Astrocyte (in vitro differentiated cells and primary cell): ENCODE measurements around the gene CEBPG. TPM values are rescaled to one million over a fixed set of nuclear protein-coding genes. Genes with fewer than 3 reads are reported as not detected.

Experiments
- DNase-seq: peaks from one replicate; pipeline ENCODE4 v3.0.0-alpha.2; 2010; ENCODE audit warnings: low read depth
- FAIRE-seq: peaks from 2 replicates; lab custom pipeline; 2011; peaks lifted over from hg19 to GRCh38; lab: Jason Lieb, UNC
- H2AFZ ChIP-seq: 2 replicates; pipeline ENCODE4 v1.6.0; 2012; ENCODE audit warnings: low read depth, low read length, inconsistent platforms
- H3K27ac ChIP-seq: 2 replicates; pipeline ENCODE4 v1.5.1; 2011; ENCODE audit warnings: low read depth, low read length, inconsistent platforms
- H3K27me3 ChIP-seq: 2 replicates; pipeline ENCODE4 v1.6.0; 2011; ENCODE audit warnings: low read length, inconsistent platforms; ENCODE audit not compliant: insufficient read depth
- H3K36me3 ChIP-seq: 2 replicates; pipeline ENCODE4 v1.5.1; 2011; ENCODE audit warnings: low read length, inconsistent platforms; ENCODE audit not compliant: insufficient read depth
- H3K4me1 ChIP-seq: 2 replicates; pipeline ENCODE4 v1.5.1; 2011; ENCODE audit warnings: low read length, inconsistent platforms; ENCODE audit not compliant: insufficient read depth
- H3K4me2 ChIP-seq: 2 replicates; pipeline ENCODE4 v1.6.0; 2012; ENCODE audit warnings: low read length, inconsistent platforms
- H3K4me3 ChIP-seq: 2 replicates; pipeline ENCODE4 v1.5.1; 2011; ENCODE audit warnings: low read depth, mild to moderate bottlenecking, low read length, inconsistent platforms; ENCODE audit not compliant: insufficient read depth
- H3K79me2 ChIP-seq: 2 replicates; pipeline ENCODE4 v1.6.0; 2012; ENCODE audit warnings: mild to moderate bottlenecking, low read length, inconsistent platforms; ENCODE audit not compliant: insufficient read depth
- H3K9ac ChIP-seq: 2 replicates; pipeline ENCODE4 v1.6.0; 2012; ENCODE audit warnings: mild to moderate bottlenecking, low read length, inconsistent platforms
- H3K9me3 ChIP-seq: 2 replicates; pipeline ENCODE4 v1.5.1; 2012; ENCODE audit warnings: low read depth, mild to moderate bottlenecking, low read length, inconsistent platforms; ENCODE audit not compliant: insufficient read depth
- H4K20me1 ChIP-seq: 2 replicates; pipeline ENCODE4 v1.6.0; 2012; ENCODE audit warnings: low read length, inconsistent platforms; ENCODE audit not compliant: insufficient read depth
- H3K27ac Mint-ChIP-seq: one replicate; pipeline ENCODE4 v1.8.0; 2021; ENCODE audit warnings: mild to moderate bottlenecking, mixed read lengths; ENCODE audit not compliant: unreplicated experiment
- H3K27me3 Mint-ChIP-seq: one replicate; pipeline ENCODE4 v1.8.0; 2021; ENCODE audit warnings: low read depth, mixed read lengths; ENCODE audit not compliant: unreplicated experiment
- H3K36me3 Mint-ChIP-seq: one replicate; pipeline ENCODE4 v1.8.0; 2021; ENCODE audit warnings: low read depth, mixed read lengths; ENCODE audit not compliant: unreplicated experiment
- H3K4me1 Mint-ChIP-seq: one replicate; pipeline ENCODE4 v1.8.0; 2021; ENCODE audit warnings: low read depth, mixed read lengths; ENCODE audit not compliant: unreplicated experiment
- H3K4me3 Mint-ChIP-seq: one replicate; pipeline ENCODE4 v1.8.0; 2021; ENCODE audit warnings: mild to moderate bottlenecking, moderate library complexity, mixed read lengths; ENCODE audit not compliant: unreplicated experiment
- H3K9me3 Mint-ChIP-seq: one replicate; pipeline ENCODE4 v1.8.0; 2021; ENCODE audit warnings: mild to moderate bottlenecking, mixed read lengths; ENCODE audit not compliant: unreplicated experiment
- EZH2 ChIP-seq: IDR thresholded peaks from 2 replicates; pipeline ENCODE4 v1.6.1; 2012; ENCODE audit warnings: mild to moderate bottlenecking, low read length, inconsistent platforms; ENCODE audit not compliant: insufficient read depth
- total RNA-seq: library from RNA; stranded (reverse); gene quantifications from 2 replicates; pipeline ENCODE4 v1.2.1, GENCODE V29; 2021
- TF ChIP-seq, protein P1 (sequence below): IDR thresholded peaks from 2 replicates; pipeline ENCODE4 v1.5.1; 2011; ENCODE audit warnings: low read depth, mild to moderate bottlenecking, inconsistent platforms, low read length, moderate library complexity; ENCODE audit not compliant: insufficient read depth

Gene CEBPG
- total RNA-seq, 1 donor from 2014 or later: 31.7 TPM

DNA sequence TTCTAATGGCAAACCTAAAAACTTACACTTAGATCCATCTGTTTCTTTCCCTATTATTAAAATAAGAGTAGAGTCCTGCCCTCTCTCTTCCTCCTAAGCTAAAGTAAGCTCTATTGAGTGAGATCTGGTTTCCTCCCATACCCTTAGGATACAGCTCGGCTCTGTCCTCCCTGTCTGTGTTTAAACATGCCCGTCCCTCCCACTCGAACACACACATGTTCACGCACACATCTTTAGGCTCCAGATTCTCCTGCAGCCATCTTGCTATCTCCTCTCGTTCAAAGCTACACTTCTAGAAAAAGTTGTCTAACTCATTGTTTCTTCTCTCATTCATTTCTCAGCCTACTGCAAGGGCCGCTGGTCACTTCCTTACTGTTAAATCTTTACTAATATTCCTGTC, 15.1 kb upstream of the CEBPG start:
- no peak overlapping the region for H3K27ac ChIP-seq
- no peak for TF ChIP-seq EZH2
- TF ChIP-seq, protein P1, sequence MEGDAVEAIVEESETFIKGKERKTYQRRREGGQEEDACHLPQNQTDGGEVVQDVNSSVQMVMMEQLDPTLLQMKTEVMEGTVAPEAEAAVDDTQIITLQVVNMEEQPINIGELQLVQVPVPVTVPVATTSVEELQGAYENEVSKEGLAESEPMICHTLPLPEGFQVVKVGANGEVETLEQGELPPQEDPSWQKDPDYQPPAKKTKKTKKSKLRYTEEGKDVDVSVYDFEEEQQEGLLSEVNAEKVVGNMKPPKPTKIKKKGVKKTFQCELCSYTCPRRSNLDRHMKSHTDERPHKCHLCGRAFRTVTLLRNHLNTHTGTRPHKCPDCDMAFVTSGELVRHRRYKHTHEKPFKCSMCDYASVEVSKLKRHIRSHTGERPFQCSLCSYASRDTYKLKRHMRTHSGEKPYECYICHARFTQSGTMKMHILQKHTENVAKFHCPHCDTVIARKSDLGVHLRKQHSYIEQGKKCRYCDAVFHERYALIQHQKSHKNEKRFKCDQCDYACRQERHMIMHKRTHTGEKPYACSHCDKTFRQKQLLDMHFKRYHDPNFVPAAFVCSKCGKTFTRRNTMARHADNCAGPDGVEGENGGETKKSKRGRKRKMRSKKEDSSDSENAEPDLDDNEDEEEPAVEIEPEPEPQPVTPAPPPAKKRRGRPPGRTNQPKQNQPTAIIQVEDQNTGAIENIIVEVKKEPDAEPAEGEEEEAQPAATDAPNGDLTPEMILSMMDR: no peak
- no peak for FAIRE-seq

DNA sequence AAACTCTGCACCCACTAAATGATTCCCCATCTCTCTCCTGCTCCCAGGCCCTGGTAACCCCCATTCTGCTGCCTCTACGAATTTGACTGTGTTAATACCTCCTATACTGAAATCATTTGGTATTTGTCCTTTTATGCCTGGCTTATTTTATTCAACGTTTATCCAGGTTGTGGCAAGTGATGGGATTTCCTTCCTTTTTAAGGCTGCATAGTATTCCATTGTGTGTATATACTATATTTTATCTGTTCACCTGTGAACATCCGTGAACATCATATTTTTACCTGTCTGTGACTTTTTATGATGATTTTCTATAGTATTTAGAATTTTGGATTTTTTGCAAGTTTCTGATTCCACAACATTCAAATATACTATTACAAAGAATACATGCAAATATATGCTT, 13.9 kb upstream of the CEBPG start:
- H3K27me3 Mint-ChIP-seq: peaks cover 46% of the 10 kb centered on the region

More for the DNA sequence above, 15.1 kb upstream of the CEBPG start:
- H3K9ac ChIP-seq: no peak overlapping the region
- H4K20me1 ChIP-seq: no peaks in the 10 kb centered on the region
- Mint-ChIP-seq H3K9me3 (peaks cover 14% of the 10 kb centered on the region), H3K4me3 (no peak overlapping the region), H3K27me3 (peaks cover 34% of the 10 kb centered on the region), H3K4me1 (no peaks in the 10 kb centered on the region), H3K27ac (no peak overlapping the region), H3K36me3 (no peaks in the 10 kb centered on the region)
- no peaks in the 10 kb centered on the region for H3K4me1 ChIP-seq
- DNase-seq: no peak
- no peak overlapping the region for H3K4me3 ChIP-seq
- H3K4me2 ChIP-seq: no peak overlapping the region
- no peaks in the 10 kb centered on the region for H3K79me2 ChIP-seq
- no peaks in the 10 kb centered on the region for H3K9me3 ChIP-seq
- no peak overlapping the region for H2AFZ ChIP-seq
- H3K36me3 ChIP-seq: no peaks in the 10 kb centered on the region
- H3K27me3 ChIP-seq: peaks cover 3% of the 10 kb centered on the region

More for the DNA sequence above, 13.9 kb upstream of the CEBPG start:
- TF ChIP-seq, protein P1: no peak
- TF ChIP-seq EZH2: no peak
- Mint-ChIP-seq H3K36me3 (no peaks in the 10 kb centered on the region), H3K27ac (no peak overlapping the region), H3K9me3 (peaks cover 14% of the 10 kb centered on the region), H3K4me3 (no peak overlapping the region), H3K4me1 (no peaks in the 10 kb centered on the region)
- no peak overlapping the region for H3K9ac ChIP-seq
- H3K4me2 ChIP-seq: no peak overlapping the region
- no peak for DNase-seq
- peaks cover 3% of the 10 kb centered on the region for H3K27me3 ChIP-seq
- no peaks in the 10 kb centered on the region for H3K79me2 ChIP-seq
- H3K4me1 ChIP-seq: no peaks in the 10 kb centered on the region
- H2AFZ ChIP-seq: no peak overlapping the region
- H3K27ac ChIP-seq: no peak overlapping the region
- no peaks in the 10 kb centered on the region for H3K9me3 ChIP-seq
- no peaks in the 10 kb centered on the region for H3K36me3 ChIP-seq
- FAIRE-seq: no peak
- H3K4me3 ChIP-seq: no peak overlapping the region
- no peaks in the 10 kb centered on the region for H4K20me1 ChIP-seq
